HCT116 (cell line): ENCODE results near the gene ZBTB7B. TPM values are rescaled to one million over a fixed set of nuclear protein-coding genes. Genes with fewer than 3 reads are reported as not detected.

Experiments
- ATAC-seq: fragments of 200-7000 bp; cut with Tn5 transposase; 2 replicates; pipeline ENCODE4 v1.9.1; 2020; ENCODE audit warnings: mild to moderate bottlenecking, moderate library complexity
- BruUV-seq: library from RNA; stranded (reverse); fragments of 400-500 nt; replicated peaks from 2 replicates; lab custom pipeline; 2021; lab: Mats Ljungman, UMichigan
- CTCF ChIA-PET: fragments of 300-600 bp; sonication (Branson Sonifier 250); formaldehyde crosslinking; loops from one replicate; lab custom pipeline; 2021; ENCODE audit warnings: antibody characterized with exemption; lab: Charles Lee
- POLR2A ChIA-PET: fragments of 300-600, 350-600 bp; sonication (Branson Sonifier 250); formaldehyde crosslinking; loops from one replicate; lab custom pipeline; 2021; ENCODE audit warnings: antibody characterized with exemption; lab: Charles Lee
- RAD21 ChIA-PET, 2 experiments: fragments of 300-600 bp; sonication (Branson Sonifier 250); formaldehyde crosslinking; loops; one replicate each; lab custom pipeline; 2023; ENCODE audit warnings: low total read pairs in 2 of 2; ENCODE audit not compliant: uncharacterized antibody in 2 of 2, unreplicated experiment in 2 of 2, low non-redundant PET in 1 of 2; lab: Charles Lee
- DNase-seq: peaks from one replicate; pipeline ENCODE4 v3.0.0-alpha.2; 2010; ENCODE audit warnings: low read depth, low spot score
- H2AFZ ChIP-seq: fragments of 200-600 bp; shearing (Covaris generic), sonication (generic); 2 replicates; pipeline ENCODE4 v1.6.1; 2017; ENCODE audit warnings: low read depth, mixed run types, mixed read lengths, antibody characterized with exemption, low read length; ENCODE audit not compliant: poor library complexity, severe bottlenecking
- H3K27ac ChIP-seq: 2 replicates; pipeline ENCODE4 v1.5.1; 2012; ENCODE audit warnings: low read depth, low read length
- H3K27me3 ChIP-seq: fragments of 200-600 bp; sonication (generic); 2 replicates; pipeline ENCODE4 v1.6.1; 2016; ENCODE audit warnings: mixed run types, low read length, mixed read lengths; ENCODE audit not compliant: insufficient read depth
- H3K36me3 ChIP-seq, 2 experiments: fragments of 200-500 bp in 1 of 2; fragments of 200-600 bp in 1 of 2; sonication (Bioruptor generic) in 1 of 2; sonication (generic) in 1 of 2; 2 replicates each; pipeline versions ENCODE4 v1.5.1 to v1.6.1; 2014 to 2016; ENCODE audit warnings: low read length in 2 of 2, inconsistent platforms in 1 of 2, mixed read lengths in 1 of 2, mixed run types in 1 of 2; ENCODE audit not compliant: insufficient read depth in 2 of 2, control insufficient read depth in 1 of 2
- H3K4me1 ChIP-seq, 2 experiments: fragments of 200-600 bp in 1 of 2; sonication (generic) in 1 of 2; 2 replicates each; pipeline versions ENCODE4 v1.5.1 to v1.6.1; 2012 to 2017; ENCODE audit warnings: low read length in 2 of 2, inconsistent platforms in 1 of 2, mild to moderate bottlenecking in 1 of 2, mixed read lengths in 1 of 2, mixed run types in 1 of 2, moderate library complexity in 1 of 2; ENCODE audit not compliant: insufficient read depth in 2 of 2, control insufficient read depth in 1 of 2
- H3K4me2 ChIP-seq: fragments of 200-600 bp; sonication (generic); 2 replicates; pipeline ENCODE4 v1.6.1; 2017; ENCODE audit warnings: mixed run types, low read length, mixed read lengths
- H3K4me3 ChIP-seq, 2 experiments: fragments of 200-600 bp in 1 of 2; sonication (generic) in 1 of 2; replicated peaks in 1 of 2; 2 replicates each; pipeline ENCODE4 v1.5.1; 2011 to 2016; ENCODE audit warnings: low read length in 2 of 2, control low read depth in 1 of 2, low read depth in 1 of 2, mild to moderate bottlenecking in 1 of 2, mixed read lengths in 1 of 2, mixed run types in 1 of 2
- H3K79me2 ChIP-seq: fragments of 200-600 bp; sonication (generic); 2 replicates; pipeline ENCODE4 v1.6.1; 2017; ENCODE audit warnings: mild to moderate bottlenecking, mixed run types, low read length, moderate library complexity, mixed read lengths; ENCODE audit not compliant: insufficient read depth
- H3K9ac ChIP-seq: fragments of 200-600 bp; sonication (generic); 2 replicates; pipeline ENCODE4 v1.6.1; 2016; ENCODE audit warnings: low read length, mixed read lengths
- H3K9me2 ChIP-seq: fragments of 200-600 bp; sonication (generic), shearing (Covaris generic); 2 replicates; pipeline ENCODE4 v1.6.1; 2017; ENCODE audit warnings: mixed run types, mild to moderate bottlenecking, moderate library complexity; ENCODE audit not compliant: insufficient read depth
- H3K9me3 ChIP-seq, 2 experiments: fragments of 200-500 bp in 1 of 2; fragments of 200-600 bp in 1 of 2; sonication (Bioruptor generic) in 1 of 2; sonication (generic) in 1 of 2; 2 replicates each; pipeline ENCODE4 v1.6.1; 2014 to 2017; ENCODE audit warnings: low read length in 2 of 2, mixed read lengths in 2 of 2, inconsistent platforms in 1 of 2, low read depth in 1 of 2, mild to moderate bottlenecking in 1 of 2, mixed run types in 1 of 2, moderate library complexity in 1 of 2; ENCODE audit not compliant: control insufficient read depth in 1 of 2, insufficient read depth in 1 of 2
- H4K20me1 ChIP-seq: fragments of 200-600 bp; sonication (generic), shearing (Covaris generic); 2 replicates; pipeline ENCODE4 v1.6.1; 2017; ENCODE audit warnings: mixed run types, mild to moderate bottlenecking, moderate library complexity; ENCODE audit not compliant: insufficient read depth
- ATF3 ChIP-seq: IDR thresholded peaks from 2 replicates; pipeline ENCODE4 v1.6.1; 2012
- CBX3 ChIP-seq: IDR thresholded peaks from 2 replicates; pipeline ENCODE4 v1.6.1; 2012; ENCODE audit warnings: low read depth
- CEBPB ChIP-seq: IDR thresholded peaks from 2 replicates; pipeline ENCODE4 v1.6.1; 2012; ENCODE audit warnings: low read depth
- ELF1 ChIP-seq: IDR thresholded peaks from 2 replicates; pipeline ENCODE4 v1.6.1; 2012; ENCODE audit warnings: low read depth, borderline replicate concordance
- EZH2phosphoT487 ChIP-seq: fragments of 200-600 bp; IDR thresholded peaks from 2 replicates; pipeline ENCODE4 v1.6.1; 2018; ENCODE audit warnings: antibody characterized with exemption, borderline replicate concordance
- FOSL1 ChIP-seq: IDR thresholded peaks from 2 replicates; pipeline ENCODE4 v1.6.1; 2012; ENCODE audit warnings: low read depth
- JUND ChIP-seq: IDR thresholded peaks from 2 replicates; pipeline ENCODE4 v1.6.1; 2012
- POLR2AphosphoS5 ChIP-seq: IDR thresholded peaks from 2 replicates; pipeline ENCODE4 v1.6.1; 2011; ENCODE audit warnings: mild to moderate bottlenecking, low read depth, low read length, moderate library complexity
- SIN3A ChIP-seq: IDR thresholded peaks from 2 replicates; pipeline ENCODE4 v1.6.1; 2012; ENCODE audit warnings: low read depth
- SP1 ChIP-seq: IDR thresholded peaks from 2 replicates; pipeline ENCODE4 v1.6.1; 2012; ENCODE audit warnings: low read depth
- TCF7L2 ChIP-seq: IDR thresholded peaks from 2 replicates; pipeline ENCODE4 v1.7.0; 2011; ENCODE audit warnings: borderline replicate concordance, inconsistent platforms; ENCODE audit not compliant: insufficient read depth, insufficient read length; ENCODE audit errors: extremely low read depth
- intact Hi-C: fragments of 100-400 bp; cut with micrococcal nuclease; formaldehyde crosslinking; loops from 2 replicates; pipeline ENCODE4 v1.10.0; 2022
- total RNA-seq: library from RNA; stranded (reverse); gene quantifications from one replicate; pipeline ENCODE4 v1.2.1, GENCODE V29; 2021; ENCODE audit not compliant: unreplicated experiment
- TF ChIP-seq, protein P1 (sequence below): IDR thresholded peaks from 2 replicates; pipeline ENCODE4 v1.6.1; 2012; ENCODE audit warnings: low read depth
- TF ChIP-seq, protein P2 (sequence below): IDR thresholded peaks from 2 replicates; pipeline ENCODE4 v1.6.1; 2011; ENCODE audit warnings: mild to moderate bottlenecking, low read length, moderate library complexity; ENCODE audit not compliant: insufficient replicate concordance; ENCODE audit errors: extremely low read depth

ZBTB7B gene
- total RNA-seq, 1 experiment from 2014 or later = 57.0 TPM

GRCh38 chr1:155009742-155010141, 7.1 kb downstream of the ZBTB7B start (continued):
- TF ChIP-seq, protein P1, sequence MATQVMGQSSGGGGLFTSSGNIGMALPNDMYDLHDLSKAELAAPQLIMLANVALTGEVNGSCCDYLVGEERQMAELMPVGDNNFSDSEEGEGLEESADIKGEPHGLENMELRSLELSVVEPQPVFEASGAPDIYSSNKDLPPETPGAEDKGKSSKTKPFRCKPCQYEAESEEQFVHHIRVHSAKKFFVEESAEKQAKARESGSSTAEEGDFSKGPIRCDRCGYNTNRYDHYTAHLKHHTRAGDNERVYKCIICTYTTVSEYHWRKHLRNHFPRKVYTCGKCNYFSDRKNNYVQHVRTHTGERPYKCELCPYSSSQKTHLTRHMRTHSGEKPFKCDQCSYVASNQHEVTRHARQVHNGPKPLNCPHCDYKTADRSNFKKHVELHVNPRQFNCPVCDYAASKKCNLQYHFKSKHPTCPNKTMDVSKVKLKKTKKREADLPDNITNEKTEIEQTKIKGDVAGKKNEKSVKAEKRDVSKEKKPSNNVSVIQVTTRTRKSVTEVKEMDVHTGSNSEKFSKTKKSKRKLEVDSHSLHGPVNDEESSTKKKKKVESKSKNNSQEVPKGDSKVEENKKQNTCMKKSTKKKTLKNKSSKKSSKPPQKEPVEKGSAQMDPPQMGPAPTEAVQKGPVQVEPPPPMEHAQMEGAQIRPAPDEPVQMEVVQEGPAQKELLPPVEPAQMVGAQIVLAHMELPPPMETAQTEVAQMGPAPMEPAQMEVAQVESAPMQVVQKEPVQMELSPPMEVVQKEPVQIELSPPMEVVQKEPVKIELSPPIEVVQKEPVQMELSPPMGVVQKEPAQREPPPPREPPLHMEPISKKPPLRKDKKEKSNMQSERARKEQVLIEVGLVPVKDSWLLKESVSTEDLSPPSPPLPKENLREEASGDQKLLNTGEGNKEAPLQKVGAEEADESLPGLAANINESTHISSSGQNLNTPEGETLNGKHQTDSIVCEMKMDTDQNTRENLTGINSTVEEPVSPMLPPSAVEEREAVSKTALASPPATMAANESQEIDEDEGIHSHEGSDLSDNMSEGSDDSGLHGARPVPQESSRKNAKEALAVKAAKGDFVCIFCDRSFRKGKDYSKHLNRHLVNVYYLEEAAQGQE = no peak
- TF ChIP-seq ELF1 = no peak
- TF ChIP-seq SIN3A = no peak
- no peak for TF ChIP-seq ATF3

DNA sequence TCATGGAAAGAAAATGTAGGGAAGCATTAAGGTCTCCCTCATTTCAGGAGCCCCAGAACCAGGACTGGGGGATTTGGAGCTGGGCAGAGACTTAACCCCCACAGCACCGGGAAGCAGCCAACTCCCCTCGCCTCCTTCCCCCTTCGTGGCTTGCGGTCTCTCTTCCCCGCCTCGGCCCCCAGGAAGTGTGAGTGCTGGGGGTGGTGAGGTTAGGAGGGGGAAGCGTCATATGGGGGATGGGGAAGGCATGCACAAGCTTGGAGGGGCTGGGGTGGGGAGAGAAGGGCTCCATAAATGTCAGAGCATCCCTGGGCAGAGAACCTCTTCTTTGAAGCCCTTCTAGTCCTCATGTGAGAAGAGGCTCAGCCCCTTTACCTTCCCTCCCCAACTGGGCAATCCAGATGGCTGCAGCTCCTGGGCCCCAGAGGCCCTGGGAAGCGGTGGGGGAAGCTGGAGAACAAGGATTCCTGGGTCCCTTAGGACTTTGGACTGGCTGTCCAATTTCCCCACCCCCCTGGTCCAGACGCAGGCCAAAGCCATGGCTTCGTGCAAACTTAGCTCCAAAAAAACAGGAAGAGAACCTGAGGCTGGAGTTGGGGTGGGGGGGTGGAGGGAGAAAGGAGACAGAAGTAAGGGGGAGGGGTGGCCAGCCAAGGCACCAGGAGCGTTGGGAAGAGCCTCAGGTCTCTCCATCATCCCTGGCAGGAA, 7.8 kb downstream of the ZBTB7B start:
- no peak for ATAC-seq
- CTCF ChIA-PET = no interaction called here
- no peak for DNase-seq
- H3K9ac ChIP-seq = no peak overlapping the region
- no peaks in the 10 kb centered on the region for H3K27me3 ChIP-seq
- H3K36me3 ChIP-seq = peaks cover 7 to 14% of the 10 kb centered on the region in 2 experiments; a peak in 3 of 4 replicates
- RAD21 ChIA-PET = interaction anchor here in 1 of 2 experiments (1.1 kb wide), 1 partner anchor 34 kb away, joined by 4 read pairs; no protein-coding TSS in a partner anchor
- no peak overlapping the region for H3K4me3 ChIP-seq
- no peaks in the 10 kb centered on the region for H3K9me3 ChIP-seq
- no TSS peak for BruUV-seq
- H3K9me2 ChIP-seq = no peaks in the 10 kb centered on the region
- no peaks in the 10 kb centered on the region for H4K20me1 ChIP-seq
- intact Hi-C loops = no loop called here
- H3K79me2 ChIP-seq = peaks cover 74% of the 10 kb centered on the region
- no peak overlapping the region for H3K27ac ChIP-seq
- POLR2A ChIA-PET = no interaction called here
- H3K4me1 ChIP-seq = peaks cover 10 to 69% of the 10 kb centered on the region in 2 experiments
- H3K4me2 ChIP-seq = no peak overlapping the region
- H2AFZ ChIP-seq = no peak overlapping the region
- no peak for TF ChIP-seq FOSL1
- TF ChIP-seq, protein P2, sequence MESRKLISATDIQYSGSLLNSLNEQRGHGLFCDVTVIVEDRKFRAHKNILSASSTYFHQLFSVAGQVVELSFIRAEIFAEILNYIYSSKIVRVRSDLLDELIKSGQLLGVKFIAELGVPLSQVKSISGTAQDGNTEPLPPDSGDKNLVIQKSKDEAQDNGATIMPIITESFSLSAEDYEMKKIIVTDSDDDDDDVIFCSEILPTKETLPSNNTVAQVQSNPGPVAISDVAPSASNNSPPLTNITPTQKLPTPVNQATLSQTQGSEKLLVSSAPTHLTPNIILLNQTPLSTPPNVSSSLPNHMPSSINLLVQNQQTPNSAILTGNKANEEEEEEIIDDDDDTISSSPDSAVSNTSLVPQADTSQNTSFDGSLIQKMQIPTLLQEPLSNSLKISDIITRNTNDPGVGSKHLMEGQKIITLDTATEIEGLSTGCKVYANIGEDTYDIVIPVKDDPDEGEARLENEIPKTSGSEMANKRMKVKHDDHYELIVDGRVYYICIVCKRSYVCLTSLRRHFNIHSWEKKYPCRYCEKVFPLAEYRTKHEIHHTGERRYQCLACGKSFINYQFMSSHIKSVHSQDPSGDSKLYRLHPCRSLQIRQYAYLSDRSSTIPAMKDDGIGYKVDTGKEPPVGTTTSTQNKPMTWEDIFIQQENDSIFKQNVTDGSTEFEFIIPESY = no peak
- TF ChIP-seq ELF1 = no peak
- no peak for TF ChIP-seq ATF3
- TF ChIP-seq POLR2AphosphoS5 = no peak
- TF ChIP-seq CEBPB = no peak
- TF ChIP-seq, protein P1 = no peak
- TF ChIP-seq TCF7L2 = no peak
- no peak for TF ChIP-seq JUND
- no peak for TF ChIP-seq EZH2phosphoT487
- TF ChIP-seq SP1 = no peak
- no peak for TF ChIP-seq CBX3
